ENCODE data around the gene NBEAL2. TPM values are rescaled to one million over a fixed set of nuclear protein-coding genes. Genes with fewer than 3 reads are reported as not detected.

The NBEAL2 gene
- 100 to 1,000 TPM; 140 to 169 TPM for total RNA-seq

GRCh38 chr3:46978985-46979944, at the start of gene NBEAL2:
TSS of gene NBEAL2 (plus strand) at chr3:46979666. CDS start at chr3:46979862, 196 bp downstream.
- Mint-ChIP-seq H3K27me3 (no peaks in the 10 kb centered on the region), H3K4me3 (peak within 1 kb of the TSS; percentile 86), H3K4me1 (peaks cover 33% of the 10 kb centered on the region), H3K36me3 (ENCODE audit: low read depth) (peaks cover 23% of the 10 kb centered on the region), H3K9me3 (no peaks in the 10 kb centered on the region), H3K27ac (peak within 1 kb of the TSS; percentile 82)
- peak; percentile 84 for ATAC-seq (replicated peaks)

GRCh38 chr3:46930166-46930944, 49.1 kb upstream of the NBEAL2 start:
- peaks cover 5% of the 10 kb centered on the region for H3K9me3 Mint-ChIP-seq

GRCh38 chr3:46930945-46931403, 48.5 kb upstream of the NBEAL2 start:
- Mint-ChIP-seq H3K36me3 (ENCODE audit: low read depth) (peaks cover 50% of the 10 kb centered on the region), H3K27me3 (no peaks in the 10 kb centered on the region), H3K4me3 (peak overlapping the region; percentile 46), H3K27ac (peak overlapping the region; percentile 78), H3K9me3 (peaks cover 5% of the 10 kb centered on the region), H3K4me1 (peaks cover 42% of the 10 kb centered on the region)
- ATAC-seq (replicated peaks): no peak

More at GRCh38 chr3:46930166-46930944, 49.1 kb upstream of the NBEAL2 start:
- H3K27ac Mint-ChIP-seq: peak overlapping the region; percentile 78
- H3K4me1 Mint-ChIP-seq: peaks cover 36% of the 10 kb centered on the region
- no peaks in the 10 kb centered on the region for H3K27me3 Mint-ChIP-seq
- H3K4me3 Mint-ChIP-seq: peak overlapping the region; percentile 46
- peaks cover 50% of the 10 kb centered on the region for H3K36me3 Mint-ChIP-seq (ENCODE audit: low read depth)
- ATAC-seq (replicated peaks): no peak

- peaks cover 50% of the 10 kb centered on the region for H3K36me3 Mint-ChIP-seq (ENCODE audit: low read depth)
- no peaks in the 10 kb centered on the region for H3K27me3 Mint-ChIP-seq
- peak; percentile 55 for ATAC-seq (replicated peaks)
- peak overlapping the region; percentile 46 for H3K4me3 Mint-ChIP-seq
- H3K4me1 Mint-ChIP-seq: peaks cover 44% of the 10 kb centered on the region
- H3K27ac Mint-ChIP-seq: peak overlapping the region; percentile 78
- peaks cover 5% of the 10 kb centered on the region for H3K9me3 Mint-ChIP-seq
These were observed 47.7 kb upstream of the NBEAL2 start for GRCh38 chr3:46931631-46932331.

GRCh38 chr3:46932455-46933225, 46.8 kb upstream of the NBEAL2 start:
- H3K36me3 Mint-ChIP-seq (ENCODE audit: low read depth): peaks cover 50% of the 10 kb centered on the region
- H3K4me1 Mint-ChIP-seq: peaks cover 37% of the 10 kb centered on the region
- peaks cover 5% of the 10 kb centered on the region for H3K9me3 Mint-ChIP-seq
- peak overlapping the region; percentile 78 for H3K27ac Mint-ChIP-seq
- no peaks in the 10 kb centered on the region for H3K27me3 Mint-ChIP-seq
- H3K4me3 Mint-ChIP-seq: peak overlapping the region; percentile 46
- no peak for ATAC-seq (replicated peaks)

- Mint-ChIP-seq H3K27ac (no peak overlapping the region), H3K9me3 (peaks cover 5% of the 10 kb centered on the region), H3K36me3 (ENCODE audit: low read depth) (peaks cover 54% of the 10 kb centered on the region), H3K4me3 (no peak overlapping the region), H3K4me1 (peaks cover 40% of the 10 kb centered on the region), H3K27me3 (no peaks in the 10 kb centered on the region)
- ATAC-seq (replicated peaks): no peak
These were observed 46.2 kb upstream of the NBEAL2 start for GRCh38 chr3:46933261-46933660.

GRCh38 chr3:46934072-46934471, 45.4 kb upstream of the NBEAL2 start:
- H3K27me3 Mint-ChIP-seq: no peaks in the 10 kb centered on the region
- H3K9me3 Mint-ChIP-seq: no peaks in the 10 kb centered on the region
- no peak overlapping the region for H3K4me3 Mint-ChIP-seq
- peaks cover 54% of the 10 kb centered on the region for H3K36me3 Mint-ChIP-seq (ENCODE audit: low read depth)
- peaks cover 36% of the 10 kb centered on the region for H3K4me1 Mint-ChIP-seq
- no peak for ATAC-seq (replicated peaks)
- no peak overlapping the region for H3K27ac Mint-ChIP-seq

- no peak overlapping the region for H3K4me3 Mint-ChIP-seq
- H3K36me3 Mint-ChIP-seq (ENCODE audit: low read depth): peaks cover 54% of the 10 kb centered on the region
- ATAC-seq (replicated peaks): no peak
- H3K4me1 Mint-ChIP-seq: peaks cover 34% of the 10 kb centered on the region
- H3K27ac Mint-ChIP-seq: no peak overlapping the region
- no peaks in the 10 kb centered on the region for H3K27me3 Mint-ChIP-seq
- no peaks in the 10 kb centered on the region for H3K9me3 Mint-ChIP-seq
These were observed 44.8 kb upstream of the NBEAL2 start for GRCh38 chr3:46934498-46935167.

GRCh38 chr3:46935168-46935858, 44.2 kb upstream of the NBEAL2 start:
- no peaks in the 10 kb centered on the region for H3K9me3 Mint-ChIP-seq
- peaks cover 60% of the 10 kb centered on the region for H3K36me3 Mint-ChIP-seq (ENCODE audit: low read depth)
- H3K4me1 Mint-ChIP-seq: peaks cover 37% of the 10 kb centered on the region
- peak overlapping the region; percentile 70 for H3K27ac Mint-ChIP-seq
- H3K4me3 Mint-ChIP-seq: no peak overlapping the region
- no peaks in the 10 kb centered on the region for H3K27me3 Mint-ChIP-seq
- no peak for ATAC-seq (replicated peaks)

- Mint-ChIP-seq H3K4me3 (no peak overlapping the region), H3K4me1 (peaks cover 43% of the 10 kb centered on the region), H3K36me3 (ENCODE audit: low read depth) (peaks cover 61% of the 10 kb centered on the region), H3K27ac (peak overlapping the region; percentile 70), H3K27me3 (no peaks in the 10 kb centered on the region), H3K9me3 (no peaks in the 10 kb centered on the region)
- ATAC-seq (replicated peaks): no peak
These were observed 43.4 kb upstream of the NBEAL2 start for GRCh38 chr3:46935989-46936558.

GRCh38 chr3:46936733-46937250, 42.7 kb upstream of the NBEAL2 start:
- peaks cover 37% of the 10 kb centered on the region for H3K4me1 Mint-ChIP-seq
- H3K36me3 Mint-ChIP-seq (ENCODE audit: low read depth): peaks cover 69% of the 10 kb centered on the region
- H3K27ac Mint-ChIP-seq: peak overlapping the region; percentile 70
- no peaks in the 10 kb centered on the region for H3K9me3 Mint-ChIP-seq
- no peak overlapping the region for H3K4me3 Mint-ChIP-seq
- no peaks in the 10 kb centered on the region for H3K27me3 Mint-ChIP-seq
- no peak for ATAC-seq (replicated peaks)

- peak overlapping the region; percentile 63 for H3K27ac Mint-ChIP-seq
- H3K4me3 Mint-ChIP-seq: no peak overlapping the region
- H3K4me1 Mint-ChIP-seq: peaks cover 36% of the 10 kb centered on the region
- H3K9me3 Mint-ChIP-seq: no peaks in the 10 kb centered on the region
- no peaks in the 10 kb centered on the region for H3K27me3 Mint-ChIP-seq
- ATAC-seq (replicated peaks): no peak
- peaks cover 80% of the 10 kb centered on the region for H3K36me3 Mint-ChIP-seq (ENCODE audit: low read depth)
These were observed 41.3 kb upstream of the NBEAL2 start for GRCh38 chr3:46938118-46938517.
